GM18867 (cell line): ENCODE measurements around the gene LIN7A.

Experiments
- ATAC-seq: cut with Tn5 transposase; IDR thresholded peaks from one replicate; pipeline ENCODE4 v1.9.1; 2021; ENCODE audit warnings: mild to moderate bottlenecking, moderate library complexity; ENCODE audit not compliant: unreplicated experiment

LIN7A gene

GRCh38 chr12:80766210-80766609 lies 171.5 kb downstream of the LIN7A start:
- ATAC-seq = no peak

- ATAC-seq = no peak
Measured at GRCh38 chr12:80763874-80764273, 173.9 kb downstream of the LIN7A start.

GRCh38 chr12:80761838-80762237 lies 175.9 kb downstream of the LIN7A start:
- no peak for ATAC-seq

- peak; percentile 88 for ATAC-seq
Measured at GRCh38 chr12:80756875-80757274, 180.9 kb downstream of the LIN7A start.

GRCh38 chr12:80754274-80754673 lies 183.5 kb downstream of the LIN7A start:
- ATAC-seq = no peak

- no peak for ATAC-seq
Measured at GRCh38 chr12:80752464-80752863, 185.3 kb downstream of the LIN7A start.

- ATAC-seq = no peak
Measured at GRCh38 chr12:80749456-80749855, 188.3 kb downstream of the LIN7A start.

GRCh38 chr12:80747800-80748199 lies 189.9 kb downstream of the LIN7A start:
- no peak for ATAC-seq

- ATAC-seq = no peak
Measured at GRCh38 chr12:80745851-80746505, 191.8 kb downstream of the LIN7A start.
